ENCODE measurements around the gene CRYL1. TPM values are rescaled to one million over a fixed set of nuclear protein-coding genes. Genes with fewer than 3 reads are reported as not detected.
A peak's percentile ranks its signal among the peaks of the same experiment; 100 is the strongest.

Gene CRYL1
- total and polyA plus RNA-seq, 2 of the 13 experiments (the other 11 are each of a cell fraction or from before 2014, with no cell fraction given), result 57.2 to 115 TPM

- peaks cover 6 to 12% of the 10 kb centered on the region in 2 experiments; a peak in 4 of 5 replicates for H3K36me3 ChIP-seq (replicated peaks in 1 of 2; ENCODE audit: control insufficient read depth in 1 of 2, insufficient read depth in 2 of 2, low read length in 2 of 2)
- WGBS (ENCODE audit: low lambda C conversion rate), result 68% methylated on average over 13 of the region's 18 CpGs
- ChIA-PET POLR2A (no interaction called here), CTCF (ENCODE audit: low intra/inter-chr PET ratio, low total read pairs) (no interaction called here)
- H3K4me3 ChIP-seq (replicated peaks in 1 of 3; ENCODE audit: insufficient read depth in 1 of 3, low read depth in 2 of 3, low read length in 3 of 3), result no peak overlapping the region
- no peaks in the 10 kb centered on the region for H3K79me2 ChIP-seq (ENCODE audit: insufficient read depth, low read length)
- in situ Hi-C loops (cut with HindIII; ENCODE audit: extremely low pct_ligation_motif_present, low pct_unique_long_range_greater_than_20kb) (no loop called here), intact Hi-C loops (cut with micrococcal nuclease; ENCODE audit: unreplicated experiment) (no loop called here)
- no peaks in the 10 kb centered on the region for H3K9me3 ChIP-seq (ENCODE audit: low read length)
- H3K4me2 ChIP-seq (ENCODE audit: low read depth, low read length), result no peak overlapping the region
- H3K27ac ChIP-seq (ENCODE audit: extremely low read length, insufficient read depth, low read length), result peak overlapping the region; percentile 1
- FAIRE-seq (no peak), DNase-seq (ENCODE audit: low spot score) (no peak), ATAC-seq (peak; percentile 64)
- H3K9ac ChIP-seq (ENCODE audit: insufficient read depth, low read depth, low read length), result no peak overlapping the region
- no TSS peak for BruUV-seq (replicated peaks)
- peaks cover 10% of the 10 kb centered on the region for H3K4me1 ChIP-seq (ENCODE audit: insufficient read depth, low read length)
- H2AFZ ChIP-seq (ENCODE audit: low read length), result no peak overlapping the region
- no peaks in the 10 kb centered on the region for H3K27me3 ChIP-seq (ENCODE audit: control insufficient read depth in 1 of 2, insufficient read depth in 2 of 2, low read length in 2 of 2)
- no peaks in the 10 kb centered on the region for H4K20me1 ChIP-seq (ENCODE audit: insufficient read depth, low read length)
- TF ChIP-seq ZBTB38 (CRISPR knock-in tag; IDR thresholded peaks at IDR 0.05) (peak; percentile 74), ZNF562 (CRISPR knock-in tag; IDR thresholded peaks at IDR 0.05; ENCODE audit: borderline replicate concordance) (no peak), ZKSCAN5 (CRISPR knock-in tag; IDR thresholded peaks at IDR 0.05) (no peak), ZNF687 (CRISPR knock-in tag; IDR thresholded peaks at IDR 0.05) (0 out of 2 replicates have a peak, but pooled peaks have one; percentile 23), TFAP4 (IDR thresholded peaks at IDR 0.05; ENCODE audit: borderline replicate concordance, low read depth) (no peak), ZBTB33 (CRISPR knock-in tag; IDR thresholded peaks at IDR 0.05) (peak; percentile 93), JARID2 (CRISPR knock-in tag; IDR thresholded peaks at IDR 0.05; ENCODE audit: insufficient replicate concordance) (no peak), PATZ1 (CRISPR knock-in tag; IDR thresholded peaks at IDR 0.05) (no peak), CREB3 (CRISPR knock-in tag; IDR thresholded peaks at IDR 0.05) (no peak), PITX1 (CRISPR knock-in tag; IDR thresholded peaks at IDR 0.05) (no peak), ZNF746 (CRISPR knock-in tag; IDR thresholded peaks at IDR 0.05) (no peak), NR1H2 (CRISPR knock-in tag; IDR thresholded peaks at IDR 0.05; ENCODE audit: borderline replicate concordance, low read depth) (no peak), ZSCAN9 (CRISPR knock-in tag; IDR thresholded peaks at IDR 0.05; ENCODE audit: borderline replicate concordance) (no peak), MEF2D (CRISPR knock-in tag; IDR thresholded peaks at IDR 0.05) (no peak)
Observed at GRCh38 chr13:20475927-20476691, 49.5 kb downstream of the CRYL1 start.

Data from HepG2 (cell line).